Astrocyte (in vitro differentiated cells and primary cell): ENCODE data around the gene IFNL2. TPM values are rescaled to one million over a fixed set of nuclear protein-coding genes. Genes with fewer than 3 reads are reported as not detected.
A peak's percentile ranks its signal among the peaks of the same experiment; 100 is the strongest.
"Not testable (repeated sequence)": the region's sequence is repeated elsewhere in the genome, so short reads cannot be mapped to it uniquely, and the experiment has no call there.

Experiments
- DNase-seq: peaks from one replicate; pipeline ENCODE4 v3.0.0-alpha.2; 2010; ENCODE audit warnings: low read depth
- FAIRE-seq: peaks from 2 replicates; lab custom pipeline; 2011; peaks lifted over from hg19 to GRCh38; lab: Jason Lieb, UNC
- H2AFZ ChIP-seq: 2 replicates; pipeline ENCODE4 v1.6.0; 2012; ENCODE audit warnings: low read depth, low read length, inconsistent platforms
- H3K27ac ChIP-seq: 2 replicates; pipeline ENCODE4 v1.5.1; 2011; ENCODE audit warnings: low read depth, low read length, inconsistent platforms
- H3K27me3 ChIP-seq: 2 replicates; pipeline ENCODE4 v1.6.0; 2011; ENCODE audit warnings: low read length, inconsistent platforms; ENCODE audit not compliant: insufficient read depth
- H3K36me3 ChIP-seq: 2 replicates; pipeline ENCODE4 v1.5.1; 2011; ENCODE audit warnings: low read length, inconsistent platforms; ENCODE audit not compliant: insufficient read depth
- H3K4me1 ChIP-seq: 2 replicates; pipeline ENCODE4 v1.5.1; 2011; ENCODE audit warnings: low read length, inconsistent platforms; ENCODE audit not compliant: insufficient read depth
- H3K4me2 ChIP-seq: 2 replicates; pipeline ENCODE4 v1.6.0; 2012; ENCODE audit warnings: low read length, inconsistent platforms
- H3K4me3 ChIP-seq: 2 replicates; pipeline ENCODE4 v1.5.1; 2011; ENCODE audit warnings: low read depth, mild to moderate bottlenecking, low read length, inconsistent platforms; ENCODE audit not compliant: insufficient read depth
- H3K79me2 ChIP-seq: 2 replicates; pipeline ENCODE4 v1.6.0; 2012; ENCODE audit warnings: mild to moderate bottlenecking, low read length, inconsistent platforms; ENCODE audit not compliant: insufficient read depth
- H3K9ac ChIP-seq: 2 replicates; pipeline ENCODE4 v1.6.0; 2012; ENCODE audit warnings: mild to moderate bottlenecking, low read length, inconsistent platforms
- H3K9me3 ChIP-seq: 2 replicates; pipeline ENCODE4 v1.5.1; 2012; ENCODE audit warnings: low read depth, mild to moderate bottlenecking, low read length, inconsistent platforms; ENCODE audit not compliant: insufficient read depth
- H4K20me1 ChIP-seq: 2 replicates; pipeline ENCODE4 v1.6.0; 2012; ENCODE audit warnings: low read length, inconsistent platforms; ENCODE audit not compliant: insufficient read depth
- H3K27ac Mint-ChIP-seq: one replicate; pipeline ENCODE4 v1.8.0; 2021; ENCODE audit warnings: mild to moderate bottlenecking, mixed read lengths; ENCODE audit not compliant: unreplicated experiment
- H3K27me3 Mint-ChIP-seq: one replicate; pipeline ENCODE4 v1.8.0; 2021; ENCODE audit warnings: low read depth, mixed read lengths; ENCODE audit not compliant: unreplicated experiment
- H3K36me3 Mint-ChIP-seq: one replicate; pipeline ENCODE4 v1.8.0; 2021; ENCODE audit warnings: low read depth, mixed read lengths; ENCODE audit not compliant: unreplicated experiment
- H3K4me1 Mint-ChIP-seq: one replicate; pipeline ENCODE4 v1.8.0; 2021; ENCODE audit warnings: low read depth, mixed read lengths; ENCODE audit not compliant: unreplicated experiment
- H3K4me3 Mint-ChIP-seq: one replicate; pipeline ENCODE4 v1.8.0; 2021; ENCODE audit warnings: mild to moderate bottlenecking, moderate library complexity, mixed read lengths; ENCODE audit not compliant: unreplicated experiment
- H3K9me3 Mint-ChIP-seq: one replicate; pipeline ENCODE4 v1.8.0; 2021; ENCODE audit warnings: mild to moderate bottlenecking, mixed read lengths; ENCODE audit not compliant: unreplicated experiment
- EZH2 ChIP-seq: IDR thresholded peaks from 2 replicates; pipeline ENCODE4 v1.6.1; 2012; ENCODE audit warnings: mild to moderate bottlenecking, low read length, inconsistent platforms; ENCODE audit not compliant: insufficient read depth
- total RNA-seq: library from RNA; stranded (reverse); gene quantifications from 2 replicates; pipeline ENCODE4 v1.2.1, GENCODE V29; 2021
- TF ChIP-seq, protein P1 (sequence below): IDR thresholded peaks from 2 replicates; pipeline ENCODE4 v1.5.1; 2011; ENCODE audit warnings: low read depth, mild to moderate bottlenecking, inconsistent platforms, low read length, moderate library complexity; ENCODE audit not compliant: insufficient read depth

The IFNL2 gene
- total RNA-seq, 1 donor from 2014 or later = not detected

DNA sequence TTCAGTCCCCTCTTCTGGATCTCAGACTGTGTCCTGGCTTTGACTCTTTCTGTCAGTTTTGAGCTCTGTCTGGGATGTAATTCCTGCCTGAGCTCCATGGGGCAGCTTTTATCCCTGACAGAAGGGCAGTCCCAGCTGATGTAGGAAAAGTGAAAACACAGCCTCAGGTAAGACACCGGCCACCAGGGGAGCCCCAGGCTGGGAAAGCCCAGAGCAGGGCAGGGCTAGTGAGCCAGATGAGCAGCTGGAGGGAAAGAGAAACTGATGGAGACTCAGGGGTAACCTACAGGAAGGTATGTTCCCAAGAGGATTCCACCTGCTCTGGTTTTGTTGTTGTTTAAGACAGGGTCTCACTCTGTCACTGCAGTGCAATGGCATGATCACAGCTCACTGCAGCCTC, 23.0 kb upstream of the IFNL2 start:
- not testable (repeated sequence) for H3K4me1 Mint-ChIP-seq, H3K27ac Mint-ChIP-seq, H3K36me3 Mint-ChIP-seq, FAIRE-seq, H3K27ac ChIP-seq, H3K4me2 ChIP-seq, H4K20me1 ChIP-seq, H3K4me1 ChIP-seq, H3K9ac ChIP-seq, H3K79me2 ChIP-seq, H3K4me3 Mint-ChIP-seq, H3K36me3 ChIP-seq, H3K4me3 ChIP-seq, DNase-seq, H3K9me3 Mint-ChIP-seq, H2AFZ ChIP-seq, H3K9me3 ChIP-seq
- peaks cover 39% of the 10 kb centered on the region for H3K27me3 Mint-ChIP-seq
- peaks cover 23% of the 10 kb centered on the region for H3K27me3 ChIP-seq

DNA sequence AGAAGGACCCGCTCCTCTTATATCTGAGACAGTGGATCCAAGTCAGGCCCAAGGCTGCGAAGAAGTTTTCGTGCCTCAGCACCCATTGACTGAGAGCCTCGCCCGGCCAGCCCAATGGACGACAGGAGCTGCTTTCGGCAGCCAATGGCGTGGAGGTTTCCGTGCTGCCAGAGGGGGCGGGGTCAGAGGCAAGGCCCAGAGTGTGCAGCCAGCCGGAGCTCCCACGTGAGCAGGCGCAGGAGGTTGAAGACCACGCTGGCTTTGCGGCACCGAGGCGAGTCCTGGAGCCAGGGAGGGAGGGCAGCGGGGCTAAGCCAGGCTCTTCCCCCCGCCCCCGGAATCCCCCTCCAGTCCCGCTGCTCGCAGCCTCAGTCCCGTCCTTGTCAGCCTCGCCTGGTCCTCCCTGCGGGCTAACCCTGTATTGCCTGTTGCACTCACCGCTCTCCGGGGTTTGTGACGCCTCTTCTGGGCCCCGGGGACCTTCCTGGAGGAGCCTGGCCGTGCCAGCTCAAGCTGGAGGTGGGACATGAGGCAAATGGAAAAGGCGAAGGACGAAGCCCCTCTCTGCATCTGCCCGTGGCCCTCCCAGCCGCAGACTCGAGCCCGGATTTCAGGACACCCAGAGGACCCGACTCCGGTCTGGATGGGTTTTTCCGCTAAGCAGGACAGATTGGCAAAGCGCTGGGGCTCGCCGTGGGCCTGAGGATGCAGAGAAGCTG, 21.1 kb upstream of the IFNL2 start:
- no peaks in the 10 kb centered on the region for H3K9me3 ChIP-seq
- H3K4me3 Mint-ChIP-seq = no peak overlapping the region
- no peak overlapping the region for H3K4me3 ChIP-seq
- no peaks in the 10 kb centered on the region for H3K4me1 Mint-ChIP-seq
- H3K9me3 Mint-ChIP-seq = no peaks in the 10 kb centered on the region
- H3K27ac ChIP-seq = no peak overlapping the region
- H3K36me3 ChIP-seq = no peaks in the 10 kb centered on the region
- H3K27me3 ChIP-seq = peaks cover 30% of the 10 kb centered on the region
- no peaks in the 10 kb centered on the region for H3K36me3 Mint-ChIP-seq
- H2AFZ ChIP-seq = peak overlapping the region; percentile 26
- no peaks in the 10 kb centered on the region for H3K4me1 ChIP-seq
- no peaks in the 10 kb centered on the region for H4K20me1 ChIP-seq
- no peak for TF ChIP-seq EZH2
- TF ChIP-seq, protein P1, sequence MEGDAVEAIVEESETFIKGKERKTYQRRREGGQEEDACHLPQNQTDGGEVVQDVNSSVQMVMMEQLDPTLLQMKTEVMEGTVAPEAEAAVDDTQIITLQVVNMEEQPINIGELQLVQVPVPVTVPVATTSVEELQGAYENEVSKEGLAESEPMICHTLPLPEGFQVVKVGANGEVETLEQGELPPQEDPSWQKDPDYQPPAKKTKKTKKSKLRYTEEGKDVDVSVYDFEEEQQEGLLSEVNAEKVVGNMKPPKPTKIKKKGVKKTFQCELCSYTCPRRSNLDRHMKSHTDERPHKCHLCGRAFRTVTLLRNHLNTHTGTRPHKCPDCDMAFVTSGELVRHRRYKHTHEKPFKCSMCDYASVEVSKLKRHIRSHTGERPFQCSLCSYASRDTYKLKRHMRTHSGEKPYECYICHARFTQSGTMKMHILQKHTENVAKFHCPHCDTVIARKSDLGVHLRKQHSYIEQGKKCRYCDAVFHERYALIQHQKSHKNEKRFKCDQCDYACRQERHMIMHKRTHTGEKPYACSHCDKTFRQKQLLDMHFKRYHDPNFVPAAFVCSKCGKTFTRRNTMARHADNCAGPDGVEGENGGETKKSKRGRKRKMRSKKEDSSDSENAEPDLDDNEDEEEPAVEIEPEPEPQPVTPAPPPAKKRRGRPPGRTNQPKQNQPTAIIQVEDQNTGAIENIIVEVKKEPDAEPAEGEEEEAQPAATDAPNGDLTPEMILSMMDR = no peak
- no peak overlapping the region for H3K4me2 ChIP-seq
- FAIRE-seq (no peak), DNase-seq (no peak)
- H3K9ac ChIP-seq = no peak overlapping the region
- peaks cover 43% of the 10 kb centered on the region for H3K27me3 Mint-ChIP-seq
- no peaks in the 10 kb centered on the region for H3K79me2 ChIP-seq
- no peak overlapping the region for H3K27ac Mint-ChIP-seq

DNA sequence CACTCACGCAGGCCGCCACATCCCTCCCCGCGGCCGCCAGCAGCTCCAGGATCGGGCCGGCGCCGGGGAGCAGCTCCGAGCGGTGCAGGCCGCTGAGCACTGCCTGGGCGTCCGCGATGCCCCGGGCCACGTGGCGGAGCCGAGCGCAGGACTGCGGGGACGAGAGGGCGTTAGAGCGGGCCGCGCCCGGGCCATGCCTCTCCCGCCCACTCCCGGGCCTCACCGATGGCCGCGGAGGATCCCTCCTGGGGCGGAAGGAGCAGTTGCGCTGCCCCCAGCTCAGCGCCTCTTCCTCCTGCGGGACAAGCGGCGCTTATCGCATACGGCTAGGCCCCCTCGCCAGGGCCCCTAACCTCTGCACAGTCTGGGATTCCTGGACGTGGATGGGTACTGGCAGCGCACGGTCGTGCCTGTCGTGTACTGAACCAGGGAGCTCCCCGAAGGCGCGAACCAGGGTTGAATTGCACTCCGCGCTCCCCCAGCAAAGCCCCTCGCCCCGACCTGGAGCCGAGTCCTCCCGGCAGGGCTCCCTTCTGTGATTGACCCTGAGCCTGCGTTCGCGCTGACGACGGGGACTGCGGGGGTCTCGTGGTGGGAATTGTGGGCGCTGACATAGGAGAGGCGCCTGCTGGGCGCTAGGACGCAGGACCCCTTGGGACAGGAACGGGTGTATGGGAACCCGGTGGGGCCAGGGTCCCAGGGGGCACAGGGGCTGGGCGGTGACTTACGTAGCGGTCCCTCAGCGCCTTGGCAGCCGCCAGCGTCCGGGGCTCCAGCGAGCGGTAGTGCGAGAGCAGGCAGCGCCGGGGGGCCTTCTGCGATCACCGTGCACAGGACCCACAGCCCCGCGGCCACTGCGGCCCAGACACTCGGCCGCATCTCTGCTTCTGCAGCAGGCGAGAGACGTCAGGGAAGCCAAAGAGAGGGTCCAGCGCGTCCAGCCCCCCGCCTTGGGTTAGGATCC, 20.2 kb upstream of the IFNL2 start:
- no peaks in the 10 kb centered on the region for H3K36me3 ChIP-seq
- no peak for FAIRE-seq
- peaks cover 34% of the 10 kb centered on the region for H3K27me3 ChIP-seq
- H3K4me3 ChIP-seq = no peak overlapping the region
- Mint-ChIP-seq H3K9me3 (peaks cover 3% of the 10 kb centered on the region), H3K27me3 (peaks cover 50% of the 10 kb centered on the region), H3K36me3 (no peaks in the 10 kb centered on the region), H3K27ac (no peak overlapping the region), H3K4me1 (no peaks in the 10 kb centered on the region), H3K4me3 (no peak overlapping the region)
- TF ChIP-seq, protein P1 = no peak
- TF ChIP-seq EZH2 = peak; percentile 91
- H3K9me3 ChIP-seq = no peaks in the 10 kb centered on the region
- no peaks in the 10 kb centered on the region for H4K20me1 ChIP-seq
- H3K4me1 ChIP-seq = no peaks in the 10 kb centered on the region
- DNase-seq = no peak
- peak overlapping the region; percentile 26 for H2AFZ ChIP-seq
- H3K9ac ChIP-seq = no peak overlapping the region
- H3K4me2 ChIP-seq = no peak overlapping the region
- H3K27ac ChIP-seq = no peak overlapping the region
- no peaks in the 10 kb centered on the region for H3K79me2 ChIP-seq
